Lower leg skin (tissue), 4 donors: ENCODE data around the gene CCND1. TPM values are rescaled to one million over a fixed set of nuclear protein-coding genes. Genes with fewer than 3 reads are reported as not detected.
A peak's percentile ranks its signal among the peaks of the same experiment; 100 is the strongest.

Experiments used
- DNase-seq, 2 donors: peaks; one replicate each; pipeline ENCODE4 v3.0.0-alpha.2; 2019; ENCODE audit warnings: low spot score in 2 of 2
- H3K4me3 ChIP-seq: fragments of 200-600 bp; sonication (generic); 2 replicates; pipeline ENCODE4 v1.5.1; 2017; ENCODE audit warnings: mild to moderate bottlenecking, low read depth; ENCODE audit not compliant: poor library complexity, severe bottlenecking
- CTCF ChIP-seq, 3 donors: fragments of 450-650 bp; IDR thresholded peaks; one replicate each; pipeline ENCODE4 v1.5.1; 2016; ENCODE audit warnings: antibody characterized with exemption in 3 of 3, mild to moderate bottlenecking in 3 of 3, moderate library complexity in 2 of 3
- POLR2A ChIP-seq, 2 donors: fragments of 450-650 bp; IDR thresholded peaks; one replicate each; pipeline ENCODE4 v1.6.1; 2016 to 2017; ENCODE audit warnings: antibody characterized with exemption in 2 of 2, mild to moderate bottlenecking in 1 of 2, moderate library complexity in 1 of 2
- WGBS, 2 donors: methylation state at CpG; one replicate each; pipeline ENCODE4 v1.1.5; 2018; 5-methylcytosine and 5-hydroxymethylcytosine counted together
- intact Hi-C: fragments of 100-400 bp; cut with DNase I; formaldehyde crosslinking; loops from one replicate; pipeline ENCODE4 v1.15.0; 2023; ENCODE audit warnings: low total_unique reads
- total RNA-seq, 4 donors: library from RNA; depleted of rRNA; stranded (reverse); fragments of >200 nt; gene quantifications; one replicate each; pipeline ENCODE4 v1.1.0, GENCODE V29; 2016

CCND1 gene
- total RNA-seq, 4 donors from 2014 or later = 194 to 370 (median 229) TPM

- no peak for DNase-seq
- WGBS, 2 donors = 90% methylated on average over 10 of the region's 10 CpGs
- TF ChIP-seq POLR2A (IDR thresholded peaks at IDR 0.05) (no peak), CTCF (IDR thresholded peaks at IDR 0.05) (no peak)
- H3K4me3 ChIP-seq = no peak overlapping the region
- intact Hi-C loops = no loop called here
Measured at GRCh38 chr11:69649576-69649900, 8.6 kb downstream of the CCND1 start.

DNA sequence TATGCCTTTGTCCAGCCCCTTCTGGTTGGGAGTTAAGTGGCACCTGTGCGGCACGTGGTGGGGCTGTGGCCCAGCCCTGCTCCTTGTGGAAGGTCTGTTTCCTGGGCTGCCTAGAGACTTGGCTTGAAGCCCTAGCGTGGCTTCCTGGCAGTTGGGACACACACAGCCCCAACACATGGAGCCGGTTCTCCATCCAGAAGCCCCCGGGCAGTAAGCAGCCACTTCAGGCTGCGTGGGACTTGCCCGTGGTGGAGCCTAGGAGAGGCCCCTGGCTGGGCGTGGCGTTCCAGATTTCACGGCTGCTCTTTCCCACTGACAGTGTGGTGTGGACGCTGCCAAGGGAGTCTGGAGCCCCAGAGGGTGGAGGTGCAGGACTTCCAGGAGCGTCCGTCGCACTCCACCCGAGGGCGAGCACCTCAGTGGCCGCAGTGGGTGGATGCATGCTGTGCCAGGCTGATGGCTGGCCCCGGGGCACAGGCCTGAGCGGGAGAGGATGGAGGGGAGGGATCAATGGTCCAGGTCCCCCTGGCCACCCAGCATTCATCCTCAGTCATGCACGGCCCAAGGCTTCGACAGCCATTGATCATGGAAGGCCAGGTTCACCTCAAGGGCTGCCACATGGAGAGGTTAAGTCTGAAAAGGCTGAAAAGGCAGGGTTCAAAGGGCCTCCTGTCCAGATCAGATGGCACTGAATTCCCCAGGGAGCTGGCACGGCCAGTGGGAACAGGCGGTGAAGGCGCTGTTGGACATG, 9.3 kb downstream of the CCND1 start:
- intact Hi-C loops = no loop called here
- 61 to 66% methylated on average over 19 to 23 of the region's 24 CpGs for WGBS, 2 donors
- TF ChIP-seq CTCF (IDR thresholded peaks at IDR 0.05) (no peak), POLR2A (IDR thresholded peaks at IDR 0.05) (no peak)

DNA sequence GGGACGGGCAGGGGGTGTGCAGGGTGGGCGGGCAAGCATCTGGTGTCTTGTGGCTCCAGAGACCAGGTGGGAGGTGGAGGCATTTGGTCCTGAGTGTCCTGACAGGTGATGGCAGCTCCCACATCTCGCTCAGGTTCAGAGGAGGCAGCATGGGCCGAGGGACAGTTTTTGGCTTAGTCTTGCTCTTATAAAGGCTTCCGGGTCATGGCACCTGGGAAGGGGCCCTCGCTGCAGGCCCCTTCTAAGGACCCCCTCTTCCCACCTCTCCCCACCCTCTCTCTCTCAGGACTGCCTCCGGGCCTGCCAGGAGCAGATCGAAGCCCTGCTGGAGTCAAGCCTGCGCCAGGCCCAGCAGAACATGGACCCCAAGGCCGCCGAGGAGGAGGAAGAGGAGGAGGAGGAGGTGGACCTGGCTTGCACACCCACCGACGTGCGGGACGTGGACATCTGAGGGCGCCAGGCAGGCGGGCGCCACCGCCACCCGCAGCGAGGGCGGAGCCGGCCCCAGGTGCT, 9.9 kb downstream of the CCND1 start:
- intact Hi-C loops = no loop called here
- peak in 1 of 2 donors; percentile 84 for DNase-seq
- WGBS, 2 donors = 75 to 86% methylated on average over 20 to 23 of the region's 23 CpGs
- TF ChIP-seq POLR2A (IDR thresholded peaks at IDR 0.05) (no peak), CTCF (IDR thresholded peaks at IDR 0.05) (no peak)
- no peak overlapping the region for H3K4me3 ChIP-seq

More for the DNA sequence above, 9.3 kb downstream of the CCND1 start:
- peak in 1 of 2 donors; percentile 81 for DNase-seq
- no peak overlapping the region for H3K4me3 ChIP-seq

DNA sequence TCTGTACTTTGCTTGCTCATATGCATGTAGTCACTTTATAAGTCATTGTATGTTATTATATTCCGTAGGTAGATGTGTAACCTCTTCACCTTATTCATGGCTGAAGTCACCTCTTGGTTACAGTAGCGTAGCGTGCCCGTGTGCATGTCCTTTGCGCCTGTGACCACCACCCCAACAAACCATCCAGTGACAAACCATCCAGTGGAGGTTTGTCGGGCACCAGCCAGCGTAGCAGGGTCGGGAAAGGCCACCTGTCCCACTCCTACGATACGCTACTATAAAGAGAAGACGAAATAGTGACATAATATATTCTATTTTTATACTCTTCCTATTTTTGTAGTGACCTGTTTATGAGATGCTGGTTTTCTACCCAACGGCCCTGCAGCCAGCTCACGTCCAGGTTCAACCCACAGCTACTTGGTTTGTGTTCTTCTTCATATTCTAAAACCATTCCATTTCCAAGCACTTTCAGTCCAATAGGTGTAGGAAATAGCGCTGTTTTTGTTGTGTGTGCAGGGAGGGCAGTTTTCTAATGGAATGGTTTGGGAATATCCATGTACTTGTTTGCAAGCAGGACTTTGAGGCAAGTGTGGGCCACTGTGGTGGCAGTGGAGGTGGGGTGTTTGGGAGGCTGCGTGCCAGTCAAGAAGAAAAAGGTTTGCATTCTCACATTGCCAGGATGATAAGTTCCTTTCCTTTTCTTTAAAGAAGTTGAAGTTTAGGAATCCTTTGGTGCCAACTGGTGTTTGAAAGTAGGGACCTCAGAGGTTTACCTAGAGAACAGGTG, 11.1 kb downstream of the CCND1 start:
- TF ChIP-seq CTCF (IDR thresholded peaks at IDR 0.05) (no peak), POLR2A (IDR thresholded peaks at IDR 0.05) (no peak)
- WGBS, 2 donors = 90 to 91% methylated on average over 15 of the region's 15 CpGs
- no peak overlapping the region for H3K4me3 ChIP-seq
- intact Hi-C loops = no loop called here
- DNase-seq = no peak

DNA sequence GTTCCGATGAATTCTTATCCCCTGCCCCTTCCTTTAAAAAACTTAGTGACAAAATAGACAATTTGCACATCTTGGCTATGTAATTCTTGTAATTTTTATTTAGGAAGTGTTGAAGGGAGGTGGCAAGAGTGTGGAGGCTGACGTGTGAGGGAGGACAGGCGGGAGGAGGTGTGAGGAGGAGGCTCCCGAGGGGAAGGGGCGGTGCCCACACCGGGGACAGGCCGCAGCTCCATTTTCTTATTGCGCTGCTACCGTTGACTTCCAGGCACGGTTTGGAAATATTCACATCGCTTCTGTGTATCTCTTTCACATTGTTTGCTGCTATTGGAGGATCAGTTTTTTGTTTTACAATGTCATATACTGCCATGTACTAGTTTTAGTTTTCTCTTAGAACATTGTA, 12.0 kb downstream of the CCND1 start:
- intact Hi-C loops = no loop called here
- no peak for DNase-seq
- no peak overlapping the region for H3K4me3 ChIP-seq
- TF ChIP-seq CTCF (IDR thresholded peaks at IDR 0.05) (no peak), POLR2A (IDR thresholded peaks at IDR 0.05) (no peak)
- WGBS, 2 donors = 76% methylated on average over 11 of the region's 11 CpGs
